Activated T-helper 1 cell treated with anti-CD3 and anti-CD28 coated beads, Interleukin-2, amount 50 U/mL, for 16 hours (primary cell): ENCODE measurements around the gene MGME1.

Source experiments
- DNase-seq, 2 donors: peaks; one replicate each; pipeline ENCODE4 v3.0.0-alpha.2; 2020; ENCODE audit warnings: low read depth in 1 of 2, low spot score in 1 of 2

MGME1 gene

DNA sequence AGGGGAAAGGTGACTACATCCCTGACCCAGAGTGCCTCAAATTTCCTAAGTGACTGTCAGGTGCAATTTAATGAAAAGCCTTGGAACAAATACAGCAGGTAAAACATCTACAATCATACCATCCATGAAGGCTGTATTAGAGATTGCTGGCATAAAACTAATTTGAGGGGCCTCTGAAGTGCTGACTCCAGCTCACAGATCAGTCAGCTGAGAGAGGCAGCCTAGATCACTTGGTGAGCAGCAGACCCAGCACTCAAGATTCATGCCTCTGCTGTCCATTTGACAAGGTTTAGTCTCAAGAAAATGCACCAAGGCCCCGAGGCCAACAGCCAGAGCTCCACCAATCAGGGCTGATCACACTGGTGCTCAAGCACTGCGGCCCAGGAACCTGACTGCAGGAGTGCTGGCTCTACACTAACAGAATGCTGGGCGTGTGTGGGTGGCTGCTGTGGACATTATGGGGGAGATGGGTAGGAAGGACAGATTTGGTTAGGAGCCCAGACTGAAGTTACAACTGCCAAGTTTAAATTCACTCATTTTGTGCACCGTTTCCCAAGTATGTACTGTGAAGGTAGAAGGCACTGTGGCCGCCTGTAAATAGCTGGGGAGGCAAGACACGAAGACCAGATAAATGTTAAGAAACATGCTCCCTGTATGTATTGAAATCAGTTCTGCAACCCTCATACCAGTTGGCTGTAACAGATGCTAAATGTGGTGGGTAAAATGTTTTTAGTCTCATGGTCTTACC is 28.4 kb upstream of the MGME1 start:
- DNase-seq, result no peak

DNA sequence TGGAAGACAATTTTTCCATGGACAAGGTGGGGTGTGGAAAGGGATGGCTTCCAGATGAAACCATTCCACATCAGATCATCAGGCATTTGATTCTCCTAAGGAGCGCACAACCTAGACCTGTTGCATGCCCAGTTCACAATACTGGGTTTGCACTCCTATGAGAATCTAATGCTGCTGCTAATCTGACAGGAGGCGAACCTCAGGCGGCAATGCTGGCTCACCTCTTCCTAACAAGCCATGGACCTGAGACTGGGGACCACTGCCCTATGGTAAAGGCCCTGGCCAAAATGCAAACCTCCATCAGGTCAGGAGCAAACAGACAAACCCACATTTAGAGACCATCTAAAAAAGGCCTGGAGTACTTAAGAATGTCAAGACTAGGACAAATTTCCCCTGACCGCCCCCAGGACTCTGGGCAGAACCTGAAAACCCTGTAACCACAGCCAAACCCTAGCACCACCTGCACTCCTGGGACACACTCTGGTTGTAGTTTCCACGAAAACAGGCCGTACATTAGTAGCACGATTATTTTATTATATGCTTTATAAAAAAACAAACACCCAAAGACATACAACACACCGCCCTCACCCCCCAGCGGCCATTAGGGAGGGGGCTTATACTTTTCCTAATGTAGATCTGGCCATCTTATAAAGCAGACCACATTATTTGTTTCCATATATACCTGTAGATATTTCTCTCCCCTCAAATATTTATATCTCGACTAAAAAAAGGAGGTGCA is 27.6 kb upstream of the MGME1 start:
- no peak for DNase-seq

DNA sequence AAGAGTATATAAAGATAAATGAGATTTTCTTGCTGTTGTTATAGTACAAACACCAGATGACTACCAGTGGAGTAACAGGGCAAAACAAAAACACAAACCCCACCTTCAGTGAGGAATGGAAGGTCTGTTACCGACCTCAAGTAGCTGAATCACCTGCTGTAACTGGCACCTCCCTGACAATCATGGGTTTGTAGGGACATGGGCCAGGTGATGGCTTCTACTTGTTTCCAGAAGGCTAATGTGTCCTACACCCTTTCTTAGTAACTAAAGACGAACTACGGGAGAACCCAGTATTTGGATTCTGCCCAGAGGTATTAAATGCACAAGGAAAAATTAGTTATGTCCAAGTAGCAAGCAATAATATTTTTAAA is 27.0 kb upstream of the MGME1 start:
- no peak for DNase-seq

DNA sequence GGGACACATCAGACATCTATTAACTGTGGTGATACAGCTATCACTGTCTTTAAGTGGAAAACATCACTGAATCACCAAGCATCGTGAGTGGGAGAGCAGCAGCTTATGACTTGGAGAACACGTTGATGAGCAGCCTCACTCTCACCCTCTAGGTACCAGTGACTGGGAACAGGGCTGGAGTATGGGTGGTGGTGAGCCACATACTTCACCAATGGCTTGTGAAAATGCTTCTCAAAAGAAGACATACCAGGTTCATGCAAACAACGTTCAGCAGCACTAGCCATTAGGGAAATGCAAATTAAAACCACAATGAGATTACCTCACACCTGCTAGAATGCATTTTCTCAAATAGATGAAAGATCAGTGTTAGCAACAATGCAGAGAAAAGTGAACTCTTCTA is 25.5 kb upstream of the MGME1 start:
- DNase-seq, result no peak

DNA sequence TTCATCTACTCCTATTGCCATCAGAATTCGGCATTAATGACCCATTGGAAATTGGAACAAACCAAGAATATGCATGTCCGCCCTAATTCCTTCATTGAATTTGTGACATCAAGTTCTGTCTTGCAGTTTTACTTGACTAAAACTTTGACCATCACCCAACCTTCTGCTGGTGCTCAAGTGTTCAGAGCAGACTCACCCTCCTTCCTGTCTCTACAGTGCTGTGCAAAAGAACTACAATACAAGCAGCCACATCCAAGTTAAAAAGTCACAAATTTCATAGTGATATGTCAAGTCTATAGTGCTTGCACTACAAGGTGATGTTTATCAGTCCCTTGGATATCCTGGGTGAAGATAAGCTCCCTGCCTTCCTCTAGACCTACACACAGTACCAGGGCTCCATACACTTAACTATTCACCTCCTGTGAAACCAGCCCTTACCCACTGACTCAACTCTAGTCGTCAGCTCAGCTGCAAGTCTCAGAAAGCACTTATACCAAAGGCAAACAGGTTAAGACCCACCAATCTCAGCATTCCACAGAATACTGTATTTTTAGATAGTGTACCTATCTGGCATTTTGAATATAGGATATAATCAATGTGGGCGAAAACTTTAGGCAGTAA is 23.9 kb upstream of the MGME1 start:
- DNase-seq, result no peak

DNA sequence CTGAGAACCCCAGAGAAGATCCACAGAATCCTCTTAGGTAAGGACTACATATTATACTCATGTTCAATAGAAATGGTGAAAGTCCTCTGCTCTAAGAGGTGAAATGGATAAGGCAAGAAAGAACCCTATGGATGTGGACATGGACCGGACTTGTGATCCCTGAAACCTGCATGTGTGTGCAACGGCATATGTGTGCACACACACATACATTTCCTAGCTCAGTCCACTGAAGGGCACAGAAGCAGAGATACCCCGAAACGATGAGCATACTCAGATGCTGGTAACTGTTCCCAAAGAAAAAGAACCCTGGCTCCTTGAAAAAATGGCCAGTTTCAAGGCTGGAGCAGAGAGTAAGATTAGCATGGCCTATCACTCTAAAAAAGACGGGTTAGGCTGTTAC is 22.8 kb upstream of the MGME1 start:
- DNase-seq, result no peak

DNA sequence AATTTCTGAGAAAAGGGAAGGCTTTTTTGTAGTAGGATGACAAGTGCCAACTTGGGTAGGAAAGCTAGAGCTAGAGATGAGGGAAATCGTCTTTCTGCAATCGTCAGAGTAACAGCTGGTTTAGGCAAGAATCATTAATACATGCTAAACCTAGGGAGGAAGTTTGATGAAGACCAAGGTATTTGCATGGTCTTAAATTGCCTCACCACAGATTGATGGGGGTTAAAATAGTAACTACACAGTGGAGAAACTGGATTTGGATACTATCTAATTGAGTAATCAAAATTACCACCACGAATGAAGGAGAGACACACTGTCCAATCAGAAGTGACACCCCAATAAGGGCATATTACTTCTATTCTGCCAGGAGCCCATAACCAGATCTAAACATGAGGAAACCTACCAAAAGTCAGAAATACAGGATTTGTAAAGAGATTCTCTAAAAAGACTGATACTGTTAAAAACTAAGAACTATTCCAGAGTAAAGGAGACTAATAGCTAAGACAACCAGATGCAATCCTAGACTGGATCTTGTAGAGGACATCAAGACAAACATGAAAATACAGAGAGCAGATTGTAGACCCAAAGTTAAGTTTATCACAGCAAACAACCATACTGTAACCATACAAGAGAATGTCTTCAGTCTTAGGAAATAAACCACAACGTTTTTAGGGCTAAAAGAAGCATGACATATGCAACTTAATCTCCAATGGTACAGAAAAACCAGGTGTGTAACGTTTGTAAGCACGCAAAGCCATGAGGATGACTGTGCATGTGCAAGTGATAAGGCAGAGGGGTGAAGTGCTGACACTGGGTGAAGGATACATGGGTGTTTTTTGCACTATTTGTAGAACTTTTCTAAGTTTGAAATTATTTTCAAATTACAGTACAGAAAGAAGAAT is 22.0 kb upstream of the MGME1 start:
- DNase-seq, result no peak

DNA sequence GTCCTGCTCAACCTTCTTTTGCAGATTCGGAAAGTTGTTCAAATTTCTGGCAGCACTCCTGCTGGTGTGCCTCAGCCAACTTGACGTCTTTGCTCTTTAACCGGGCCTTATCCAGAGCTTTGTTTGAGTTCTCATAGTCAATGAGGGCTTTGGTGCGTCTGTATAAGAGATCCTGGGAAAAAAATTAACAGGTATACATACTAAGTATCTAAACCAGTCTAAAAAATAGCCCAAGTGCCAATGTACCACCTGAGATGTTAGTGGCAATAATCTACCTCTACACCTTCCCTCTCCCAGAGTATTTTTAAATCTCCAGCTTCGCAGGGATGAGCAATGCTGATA is 21.4 kb upstream of the MGME1 start:
- no peak for DNase-seq

DNA sequence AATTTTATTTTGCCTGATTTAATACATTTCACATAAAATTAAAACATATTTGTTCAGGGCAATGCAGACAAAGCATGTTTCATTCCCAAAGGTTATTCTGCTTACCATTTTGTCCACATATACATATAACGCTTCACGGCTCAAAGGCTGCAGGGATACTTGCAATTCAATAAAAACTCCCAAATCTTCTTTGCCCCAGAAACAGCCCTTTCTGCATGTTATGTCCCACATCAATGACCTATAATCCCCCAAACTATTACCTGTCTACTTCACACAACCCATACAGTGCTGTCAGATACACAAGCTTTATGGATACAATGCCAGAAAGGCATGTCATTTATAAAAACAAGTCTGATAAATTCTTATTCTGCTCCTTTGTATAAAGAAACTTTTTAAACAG is 20.4 kb upstream of the MGME1 start:
- DNase-seq, result no peak

DNA sequence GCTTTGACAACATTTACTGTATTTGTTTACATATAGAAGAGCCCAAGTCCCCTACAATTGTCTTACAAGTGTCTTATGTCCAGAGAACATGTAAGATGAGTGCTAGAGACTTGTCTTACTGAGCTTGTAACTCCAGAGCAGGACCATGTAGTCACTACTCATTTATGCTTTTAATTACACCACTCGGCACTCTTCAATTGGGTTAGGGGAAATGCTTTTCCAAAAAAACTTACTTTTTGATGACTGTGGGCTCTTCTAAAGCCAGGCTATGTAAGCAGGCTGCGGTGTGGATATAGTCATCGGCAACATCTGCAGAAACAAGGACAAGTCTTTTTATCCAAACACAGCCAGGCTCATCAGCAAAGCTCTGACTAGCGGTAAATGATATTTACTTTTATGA is 18.9 kb upstream of the MGME1 start:
- DNase-seq, result no peak

DNA sequence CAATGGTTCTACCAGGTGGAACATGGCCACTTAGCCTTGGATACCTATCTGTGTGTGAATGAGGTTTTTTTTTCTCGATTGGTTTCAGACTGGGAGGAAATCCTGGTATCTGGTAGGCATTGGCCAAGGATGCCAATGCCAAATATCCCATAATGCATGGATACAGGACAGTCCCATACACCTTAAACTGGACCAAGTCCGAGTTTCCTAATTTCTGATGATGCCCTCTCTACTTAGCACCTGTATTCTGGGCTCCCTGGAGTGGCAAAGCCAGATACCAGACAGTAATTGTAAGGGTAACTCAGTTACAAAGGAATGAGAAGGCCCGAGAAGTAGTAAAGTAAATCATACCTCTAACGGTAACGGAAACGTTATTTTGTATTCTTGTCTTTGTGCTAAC is 18.1 kb upstream of the MGME1 start:
- no peak for DNase-seq

DNA sequence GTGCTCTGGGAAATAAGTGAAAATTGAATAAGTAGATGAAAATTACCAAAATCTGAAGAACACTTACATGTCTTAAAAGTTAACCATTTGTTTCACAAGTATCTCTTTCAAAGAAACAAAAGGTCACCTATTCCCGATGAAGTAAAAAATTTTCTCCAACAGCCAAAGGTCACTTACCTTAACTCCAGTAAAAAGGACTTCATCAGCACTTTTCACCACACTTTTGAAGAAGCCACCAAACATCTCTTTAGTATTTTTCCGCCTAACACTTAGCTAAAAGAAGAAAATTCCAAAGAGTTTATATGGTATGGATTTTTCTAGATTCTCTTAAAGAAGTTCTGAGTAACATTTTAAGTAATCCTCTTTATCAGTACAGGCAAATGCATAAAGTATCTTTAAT is 17.5 kb upstream of the MGME1 start:
- DNase-seq, result no peak

DNA sequence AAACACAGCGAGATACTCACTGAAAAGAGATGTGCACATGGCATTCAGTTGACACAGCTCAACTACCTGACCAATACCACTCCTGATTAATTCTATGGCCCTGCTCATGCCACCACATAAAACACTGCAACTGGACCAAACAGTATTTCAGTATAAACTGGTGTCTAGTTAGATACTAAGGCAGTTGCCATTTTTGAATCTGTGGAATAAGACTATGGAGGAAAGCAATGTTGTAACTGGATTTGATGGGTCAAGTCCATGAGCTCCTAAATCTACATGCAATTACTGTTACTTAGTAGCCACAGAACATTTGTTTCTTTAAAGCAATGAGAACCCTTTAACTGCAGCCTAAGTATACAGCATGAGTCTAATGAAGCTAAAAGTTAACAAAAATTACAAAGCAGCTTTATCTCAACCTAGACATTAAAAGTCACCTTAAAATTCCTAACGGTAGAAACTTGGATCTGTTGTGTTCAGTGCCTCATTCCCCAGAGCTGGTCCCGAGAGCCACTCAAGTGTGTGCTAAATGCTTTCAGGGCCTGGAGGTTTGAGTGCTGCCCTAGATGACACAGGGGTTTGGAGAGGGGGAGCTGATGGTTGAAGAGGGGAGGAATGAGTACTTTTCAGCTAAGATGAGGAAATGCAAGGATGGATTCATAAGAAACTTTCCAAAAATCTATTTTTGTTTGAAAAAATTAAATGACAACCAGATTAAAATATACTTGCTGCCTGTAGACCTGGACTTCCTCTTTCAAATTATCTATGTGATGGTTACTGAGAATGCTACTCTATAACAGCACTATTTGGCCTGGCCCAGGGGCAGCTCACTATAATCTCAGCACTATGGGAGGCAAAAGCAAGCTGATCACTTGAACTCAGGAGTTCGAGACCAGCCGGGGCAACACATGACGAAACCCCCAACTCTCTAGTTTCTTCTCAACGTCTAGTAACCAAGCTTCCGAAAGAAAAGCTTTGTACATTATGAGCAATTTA is 15.8 kb upstream of the MGME1 start:
- no peak for DNase-seq

DNA sequence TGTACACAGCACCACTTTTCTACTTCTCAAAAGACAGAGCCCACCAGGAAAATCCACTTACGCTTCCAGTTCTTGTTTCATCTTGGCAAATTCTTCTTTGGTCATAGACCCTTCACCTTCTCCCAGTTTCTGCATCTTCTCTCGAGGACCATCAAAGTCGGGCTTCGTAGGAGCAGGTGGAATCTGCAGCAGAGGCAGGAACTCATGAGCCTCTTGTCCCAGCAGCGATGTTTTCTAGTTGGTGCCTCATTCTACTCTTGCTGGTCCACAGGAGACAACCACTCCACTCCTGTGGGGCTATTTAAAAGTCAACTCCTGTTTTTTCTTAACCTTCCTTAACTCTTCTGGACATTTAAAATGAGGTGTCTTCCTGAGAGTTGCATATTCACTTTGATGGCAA is 14.9 kb upstream of the MGME1 start:
- no peak for DNase-seq

DNA sequence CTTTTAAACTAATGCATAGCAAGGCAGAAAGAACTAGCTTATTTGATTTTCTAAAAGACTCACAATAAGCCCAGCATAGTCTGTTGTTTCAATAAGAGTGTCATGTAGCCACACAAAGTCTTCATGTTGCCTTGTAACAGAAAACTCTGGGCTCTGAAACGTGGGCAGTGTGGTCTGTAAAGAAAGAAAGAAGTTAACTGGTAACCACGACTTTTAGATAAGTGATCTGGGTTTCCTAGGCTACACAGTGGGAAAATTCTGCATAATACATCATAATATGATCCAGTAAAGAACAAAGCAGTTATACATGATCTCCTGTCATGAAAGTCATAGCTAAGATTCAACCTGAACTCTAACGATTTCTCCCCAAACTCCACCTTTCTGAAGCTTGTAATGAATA is 13.5 kb upstream of the MGME1 start:
- no peak for DNase-seq

DNA sequence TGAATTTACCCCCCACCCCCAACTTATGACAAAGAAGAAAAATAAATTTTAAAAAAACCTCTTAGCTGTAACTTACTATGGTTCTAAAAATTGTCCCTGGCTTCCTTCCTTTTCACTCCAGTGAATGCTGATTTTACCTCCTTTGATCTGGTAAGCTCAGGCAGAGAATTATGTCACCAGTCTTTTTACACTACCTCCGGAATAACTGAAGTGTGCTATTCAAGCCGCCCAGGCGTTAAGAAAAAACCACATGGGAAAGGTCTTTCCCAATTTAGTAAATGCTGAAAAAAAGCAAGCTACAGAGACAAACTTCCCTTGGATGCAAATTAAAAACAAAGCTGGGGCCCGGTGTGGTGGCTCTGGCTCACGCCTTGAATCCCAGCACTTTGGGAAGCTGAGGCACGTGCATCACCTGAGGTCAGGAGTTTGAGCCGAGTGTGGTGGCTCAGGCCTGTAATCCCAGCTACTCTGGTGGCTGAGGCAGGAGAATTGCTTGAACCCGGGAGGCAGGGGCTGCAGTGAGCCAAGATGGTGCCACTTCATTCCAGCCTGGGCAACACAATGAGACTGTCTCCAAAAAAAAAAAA is 12.6 kb upstream of the MGME1 start:
- DNase-seq, result no peak

DNA sequence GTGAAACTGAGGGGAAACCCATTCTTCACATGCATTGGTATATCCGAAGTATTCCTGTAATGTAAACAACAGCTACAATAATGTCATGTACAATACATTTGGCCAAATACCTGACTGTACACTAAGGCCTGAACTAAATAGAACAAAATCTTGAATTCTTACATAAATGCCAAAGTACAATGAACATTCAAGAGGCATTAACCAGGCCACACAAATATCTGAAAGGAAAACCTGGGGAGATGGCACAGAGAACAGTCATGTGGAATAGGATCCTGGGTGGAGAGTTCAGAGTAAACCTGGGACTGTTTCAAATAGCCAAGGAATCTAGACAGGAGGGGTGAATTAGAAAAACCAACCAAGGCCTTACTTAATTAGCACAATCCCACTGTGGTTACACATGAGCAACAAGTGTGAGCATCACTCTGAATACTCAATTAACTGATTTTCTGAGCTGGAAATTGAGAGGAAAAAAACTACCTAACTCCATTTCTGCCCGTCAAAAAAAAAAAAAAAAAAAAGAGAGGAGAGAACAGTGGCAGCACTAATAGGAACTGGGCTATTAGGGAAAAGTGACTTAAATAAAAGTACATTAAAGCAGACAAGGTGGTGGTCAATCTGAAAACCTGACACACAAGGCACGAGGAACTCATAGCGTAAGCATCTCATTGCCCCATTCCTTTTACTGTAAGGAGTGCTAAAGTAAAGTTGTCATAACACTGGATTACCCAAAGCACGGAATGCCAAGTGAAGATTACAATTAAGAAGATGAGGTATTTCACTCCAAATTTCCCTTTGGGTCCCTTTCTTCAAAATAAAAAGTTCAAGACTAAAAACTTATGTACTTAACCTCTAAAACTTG is 11.1 kb upstream of the MGME1 start:
- DNase-seq, result no peak

DNA sequence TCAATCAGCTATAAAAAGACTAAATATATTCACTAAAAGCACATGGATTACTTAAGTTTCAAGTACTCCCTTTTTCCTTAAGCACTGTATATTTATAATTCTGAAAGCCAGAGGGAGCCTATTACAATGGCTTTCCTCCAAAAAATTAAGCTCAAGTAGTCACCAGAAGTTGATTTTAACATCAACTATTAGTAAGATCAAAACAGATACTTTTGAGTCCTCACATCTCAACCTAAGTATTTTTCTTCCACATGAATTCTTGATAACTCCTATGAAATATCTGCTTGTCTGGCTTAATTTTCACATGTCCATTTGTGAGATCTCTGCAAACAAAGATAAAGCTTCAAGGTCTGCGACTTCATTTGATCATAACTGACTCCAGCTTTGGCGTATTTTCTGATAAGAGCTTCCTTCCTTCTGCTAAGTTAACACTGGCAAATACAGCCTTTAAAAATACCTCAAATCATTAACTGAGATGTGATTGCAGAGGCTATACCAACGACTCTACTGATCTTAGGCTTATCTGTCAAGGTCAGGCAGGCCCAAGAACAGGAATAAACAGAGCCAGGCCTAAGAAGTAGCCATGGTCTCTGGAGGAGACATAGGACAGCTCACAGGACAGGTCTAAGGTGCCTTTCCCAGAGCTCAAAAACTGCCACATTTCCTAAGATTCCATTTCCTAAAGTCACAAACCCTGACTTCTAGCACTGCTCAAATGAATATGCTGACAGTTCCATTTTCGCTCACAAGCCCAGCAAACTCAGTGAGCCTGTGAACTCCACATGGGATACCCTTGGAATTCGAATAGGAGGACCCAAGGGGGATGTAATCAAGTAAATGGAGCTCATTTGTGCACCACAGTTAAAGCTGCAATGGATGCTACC is 10.2 kb upstream of the MGME1 start:
- no peak for DNase-seq
